GM12878 (cell line): ENCODE data around the gene ARHGEF37. TPM values are rescaled to one million over a fixed set of nuclear protein-coding genes. Genes with fewer than 3 reads are reported as not detected.

ENCODE experiments used
- ATAC-seq: fragments of 200-7000 bp; cut with Tn5 transposase; 3 replicates; pipeline ENCODE4 v1.9.1; 2020; ENCODE audit warnings: mild to moderate bottlenecking, moderate library complexity
- BruUV-seq: library from RNA; stranded (reverse); fragments of 400-500 nt; replicated peaks from 2 replicates; lab custom pipeline; 2021; lab: Mats Ljungman, UMichigan
- CTCF ChIA-PET: fragments of 300-600 bp; sonication (Branson Sonifier 250); formaldehyde crosslinking; extraction: SDS; loops from one replicate; lab custom pipeline; 2021; ENCODE audit warnings: inconsistent platforms; lab: Yijun Ruan, JAX
- POLR2A ChIA-PET: fragments of 350-600 bp; formaldehyde crosslinking; extraction: SDS; loops from one replicate; lab custom pipeline; 2021; ENCODE audit warnings: inconsistent platforms; lab: Charles Lee
- RAD21 ChIA-PET: fragments of 300-600 bp; sonication (Branson Sonifier 250); formaldehyde crosslinking; loops from one replicate; lab custom pipeline; 2023; ENCODE audit warnings: antibody characterized with exemption; ENCODE audit not compliant: unreplicated experiment; lab: Charles Lee
- SMC1A ChIA-PET: fragments of 300-600 bp; sonication (Branson Sonifier 250); formaldehyde crosslinking; loops from one replicate; lab custom pipeline; 2023; ENCODE audit not compliant: unreplicated experiment, uncharacterized antibody; lab: Charles Lee
- DNase-seq: peaks from one replicate; pipeline ENCODE4 v3.0.0-alpha.2; 2011; ENCODE audit warnings: low read depth, low spot score
- FAIRE-seq: peaks from 3 replicates; lab custom pipeline; 2011; peaks lifted over from hg19 to GRCh38; lab: Jason Lieb, UNC
- H2AFZ ChIP-seq: 2 replicates; pipeline ENCODE4 v1.6.0; 2011; ENCODE audit warnings: low read depth, low read length, control low read depth; ENCODE audit not compliant: control insufficient read depth
- H3K27ac ChIP-seq: 2 replicates; pipeline ENCODE4 v1.5.1; 2011; ENCODE audit warnings: control low read depth; ENCODE audit not compliant: control insufficient read depth, insufficient read depth
- H3K27me3 ChIP-seq, 2 experiments: replicated peaks in 1 of 2; 2 replicates each; pipeline versions ENCODE4 v1.6.0 to v1.6.1; 2011; ENCODE audit warnings: low read length in 1 of 2; ENCODE audit not compliant: control insufficient read depth in 2 of 2, insufficient read depth in 2 of 2
- H3K36me3 ChIP-seq, 2 experiments: 2 replicates each; pipeline ENCODE4 v1.5.1; 2011; ENCODE audit warnings: low read length in 1 of 2; ENCODE audit not compliant: control insufficient read depth in 2 of 2, insufficient read depth in 2 of 2
- H3K4me1 ChIP-seq: 2 replicates; pipeline ENCODE4 v1.6.1; 2011; ENCODE audit warnings: mild to moderate bottlenecking, low read length, moderate library complexity, mixed read lengths; ENCODE audit not compliant: control insufficient read depth, insufficient read depth
- H3K4me2 ChIP-seq: 2 replicates; pipeline ENCODE4 v1.6.0; 2011; ENCODE audit warnings: control low read depth; ENCODE audit not compliant: control insufficient read depth, insufficient read depth
- H3K4me3 ChIP-seq: fragments of 200-600 bp; sonication (generic); 2 replicates; pipeline ENCODE4 v1.5.1; 2016
- H3K79me2 ChIP-seq: 2 replicates; pipeline ENCODE4 v1.6.0; 2011; ENCODE audit warnings: low read length; ENCODE audit not compliant: control insufficient read depth, insufficient read depth
- H3K9ac ChIP-seq: 2 replicates; pipeline ENCODE4 v1.8.0; 2011; ENCODE audit warnings: low read length, control low read depth, mixed read lengths; ENCODE audit not compliant: control insufficient read depth, insufficient read depth
- H3K9me3 ChIP-seq: replicated peaks from 3 replicates; pipeline ENCODE4 v1.5.1; 2011; ENCODE audit warnings: mild to moderate bottlenecking, low read length; ENCODE audit not compliant: control insufficient read depth, insufficient read depth
- H4K20me1 ChIP-seq: 2 replicates; pipeline ENCODE4 v1.6.0; 2011; ENCODE audit not compliant: control insufficient read depth, insufficient read depth
- ATF7 ChIP-seq: fragments of 450-650 bp; IDR thresholded peaks from 2 replicates; pipeline ENCODE4 v1.6.1; 2016; ENCODE audit warnings: low read depth, mild to moderate bottlenecking
- BMI1 ChIP-seq: fragments of 450-650 bp; IDR thresholded peaks from 2 replicates; pipeline ENCODE4 v1.6.1; 2016; ENCODE audit warnings: mild to moderate bottlenecking, moderate library complexity, borderline replicate concordance
- BRCA1 ChIP-seq: IDR thresholded peaks from 2 replicates; pipeline ENCODE4 v1.6.1; 2011; ENCODE audit warnings: low read depth, low read length, improper control_type of control experiment
- CEBPB ChIP-seq, 2 experiments: fragments of 150-350 bp in 1 of 2; IDR thresholded peaks; 2 replicates each; pipeline ENCODE4 v1.6.1; 2012 to 2014; ENCODE audit warnings: low read depth in 2 of 2, low read length in 2 of 2, borderline replicate concordance in 1 of 2, inconsistent platforms in 1 of 2
- CREM ChIP-seq: IDR thresholded peaks from 2 replicates; pipeline ENCODE4 v1.6.1; 2014; ENCODE audit warnings: antibody characterized with exemption, low read depth
- HDGF ChIP-seq: fragments of 450-650 bp; IDR thresholded peaks from 2 replicates; pipeline ENCODE4 v1.6.1; 2016; ENCODE audit warnings: antibody characterized with exemption
- KLF5 ChIP-seq: fragments of 450-650 bp; IDR thresholded peaks from 2 replicates; pipeline ENCODE4 v1.6.1; 2014; ENCODE audit warnings: mild to moderate bottlenecking; ENCODE audit not compliant: partially characterized antibody
- MXI1 ChIP-seq: fragments of 150-350 bp; IDR thresholded peaks from 2 replicates; pipeline ENCODE4 v1.6.1; 2011; ENCODE audit warnings: low read depth, mild to moderate bottlenecking, inconsistent platforms, low read length, improper control_type of control experiment
- NFXL1 ChIP-seq: fragments of 450-650 bp; IDR thresholded peaks from 2 replicates; pipeline ENCODE4 v1.6.1; 2017; ENCODE audit warnings: antibody characterized with exemption, mild to moderate bottlenecking, borderline replicate concordance
- PML ChIP-seq: IDR thresholded peaks from 2 replicates; pipeline ENCODE4 v1.6.1; 2012; ENCODE audit warnings: low read length, inconsistent platforms
- POU2F2 ChIP-seq: IDR thresholded peaks from 3 replicates; pipeline ENCODE4 v1.6.1; 2011; ENCODE audit warnings: low read depth, mild to moderate bottlenecking, low read length, borderline replicate concordance
- RUNX3 ChIP-seq: IDR thresholded peaks from 2 replicates; pipeline ENCODE4 v1.6.1; 2012; ENCODE audit warnings: low read length, inconsistent platforms
- SMARCA5 ChIP-seq: fragments of 450-650 bp; IDR thresholded peaks from 2 replicates; pipeline ENCODE4 v1.6.1; 2017; ENCODE audit warnings: mild to moderate bottlenecking
- SMC3 ChIP-seq: IDR thresholded peaks from 2 replicates; pipeline ENCODE4 v1.6.1; 2011; ENCODE audit warnings: low read length, improper control_type of control experiment, borderline replicate concordance
- YY1 ChIP-seq: IDR thresholded peaks from 2 replicates; pipeline ENCODE4 v1.6.1; 2011; ENCODE audit warnings: low read depth, mild to moderate bottlenecking, low read length
- ZNF384 ChIP-seq: IDR thresholded peaks from 2 replicates; pipeline ENCODE4 v1.6.1; 2012; ENCODE audit warnings: low read depth, mild to moderate bottlenecking, low read length, improper control_type of control experiment, borderline replicate concordance
- WGBS: methylation state at CpG from one replicate; pipeline ENCODE4 v1.1.6; 2016; ENCODE audit warnings: low lambda C conversion rate; ENCODE audit not compliant: insufficient replicate concordance, insufficient coverage; ENCODE audit errors: missing lambda C conversion rate; 5-methylcytosine and 5-hydroxymethylcytosine counted together
- in situ Hi-C: fragments of 300-500 bp; cut with MboI; formaldehyde crosslinking; loops from 9 replicates; pipeline ENCODE4 v1.14.3; 2018; ENCODE audit warnings: mixed read lengths
- intact Hi-C: fragments of 100-400 bp; cut with micrococcal nuclease; formaldehyde crosslinking; loops from one replicate; pipeline ENCODE4 v1.14.2; 2022; ENCODE audit not compliant: unreplicated experiment
- polyA plus RNA-seq, 11 experiments: library from polyadenylated mRNA; depleted of rRNA in 4 of 11; unstranded in 6 of 11; stranded (reverse) in 5 of 11; fragments of >200 nt; fragmentation: Nextera tagmentation in 4 of 11; fragmentation: Illumina TruSeq in 1 of 11; extraction: Ambion mirVana in 4 of 11; extraction: Trizol in 1 of 11; gene quantifications; 1 replicate in 1 of 11; 2 replicates in 10 of 11; pipeline versions ENCODE4 v1.2.1 to v1.2.3, GENCODE V29; 2011 to 2016; ENCODE audit warnings: inconsistent platforms in 2 of 11, missing spikeins in 2 of 11, low read depth in 1 of 11
- total RNA-seq, 4 experiments: library from RNA; depleted of rRNA in 3 of 4; stranded (reverse); fragments of >200 nt in 3 of 4; fragmentation: Illumina TruSeq in 1 of 4; extraction: Trizol in 1 of 4; gene quantifications; 2 replicates each; pipeline versions ENCODE4 v1.2.1 to v1.2.3, GENCODE V29; 2013 to 2021
- TF ChIP-seq, protein P1 (sequence below): IDR thresholded peaks from 2 replicates; pipeline ENCODE4 v1.6.1; 2012; ENCODE audit warnings: low read depth, low read length, improper control_type of control experiment
- TF ChIP-seq, protein P2 (sequence below): fragments of 450-650 bp; IDR thresholded peaks from 2 replicates; pipeline ENCODE4 v1.6.1; 2017; ENCODE audit warnings: low read depth, mild to moderate bottlenecking, moderate library complexity
- TF ChIP-seq, protein P3 (sequence below): fragments of 450-650 bp; IDR thresholded peaks from 2 replicates; pipeline ENCODE4 v1.6.1; 2018; ENCODE audit warnings: borderline replicate concordance, mild to moderate bottlenecking; ENCODE audit not compliant: partially characterized antibody

The ARHGEF37 gene
- total and polyA plus RNA-seq, 10 of the 15 experiments (the other 5 are each of a cell fraction or from before 2014, with no cell fraction given) = 0.16 to 1.1 (median 0.63) TPM

DNA sequence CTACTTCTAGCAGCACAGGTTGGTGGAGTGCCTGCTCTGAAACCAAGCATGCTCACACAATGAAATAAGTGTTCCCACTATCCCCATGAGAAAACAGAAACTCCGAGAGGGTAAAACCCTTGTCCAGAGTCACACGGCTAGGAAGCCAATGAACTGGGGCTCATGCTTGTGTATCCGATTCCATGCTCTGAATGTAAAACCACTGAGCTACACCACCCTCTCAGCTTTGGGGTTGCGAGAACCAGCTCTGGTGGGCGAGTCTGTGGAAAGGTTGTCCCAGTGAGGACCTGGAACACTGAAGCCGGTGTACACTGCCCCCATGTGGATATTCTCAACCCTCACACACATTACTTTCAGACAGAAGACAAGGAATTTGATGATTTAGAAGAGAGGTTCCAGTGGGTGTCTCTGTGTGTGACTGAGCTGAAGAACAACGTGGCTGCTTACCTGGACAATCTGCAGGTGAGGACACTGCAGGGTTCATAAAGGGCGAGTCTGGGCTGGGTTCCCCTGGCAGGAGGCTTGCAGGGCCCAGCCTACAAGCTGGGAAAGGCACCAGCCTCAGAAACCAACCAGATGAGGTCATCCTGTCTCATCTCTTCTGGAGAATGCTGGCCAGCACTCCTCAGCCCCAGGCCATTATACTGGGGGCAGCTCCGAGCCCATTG lies 37.4 kb downstream of the ARHGEF37 start:
- ChIA-PET RAD21 (interaction anchor here (0.7 to 5.2 kb wide), 37 partner anchors 10 to 372 kb away, joined by 3 to 39 read pairs (median 4); partner anchors contain the start of genes CSNK1A1, GRPEL2, PCYOX1L and PPARGC1B), CTCF (interaction anchor here (0.6 to 5.3 kb wide), 66 partner anchors 8 to 541 kb away, joined by 3 to 108 read pairs (median 5); partner anchors contain the start of genes ARHGEF37, CSNK1A1, PCYOX1L and SLC26A2), SMC1A (interaction anchor here (0.6 to 4.2 kb wide), 34 partner anchors 10 to 430 kb away, joined by 3 to 46 read pairs (median 4); partner anchors contain the start of gene CSNK1A1), POLR2A (interaction anchor here (0.5 to 3.1 kb wide), 5 partner anchors 10 to 242 kb away, joined by 3 to 22 read pairs (median 4); partner anchors contain the start of gene CSNK1A1)
- 0% methylated on average over 9 of the region's 9 CpGs for WGBS
- Histone ChIP-seq H3K79me2 (no peaks in the 10 kb centered on the region), H3K4me2 (peak overlapping the region; percentile 32), H3K9ac (peak overlapping the region; percentile 11; the same call in 1 of the 2 replicates), H3K27me3 (no peaks in the 10 kb centered on the region), H3K36me3 (no peaks in the 10 kb centered on the region), H3K4me3 (peak overlapping the region; percentile 43; the same call in 1 of the 2 replicates), H3K9me3 (no peaks in the 10 kb centered on the region), H4K20me1 (no peaks in the 10 kb centered on the region), H3K4me1 (peaks cover 31% of the 10 kb centered on the region), H2AFZ (peak overlapping the region; percentile 27), H3K27ac (peak overlapping the region; percentile 59)
- in situ Hi-C loops (no loop called here), intact Hi-C loops (loop anchor here (1.0 to 5.0 kb wide), 5 partner anchors 12 to 236 kb away; partner anchors contain the start of gene CSNK1A1)
- peak; percentile 80 for FAIRE-seq
- ATAC-seq = peak; percentile 67
- DNase-seq = peak; percentile 62
- BruUV-seq = no TSS peak
- TF ChIP-seq NFXL1 (no peak), POU2F2 (no peak), SMC3 (peak; percentile 65), KLF5 (no peak), BRCA1 (no peak), CREM (0 out of 2 replicates have a peak, but pooled peaks have one; percentile 13), CEBPB (IDR thresholded peaks at IDR 0.05; ENCODE audit: borderline replicate concordance in 1 of 2, low read depth in 2 of 2, low read length in 2 of 2) (no peak), ATF7 (peak; percentile 72), PML (no peak), RUNX3 (peak; percentile 50; the same call in 1 of the 2 replicates), ZNF384 (no peak), MXI1 (no peak), BMI1 (no peak), YY1 (peak; percentile 23; the same call in 1 of the 2 replicates), HDGF (0 out of 2 replicates have a peak, but pooled peaks have one; percentile 35), SMARCA5 (peak; percentile 33; the same call in 1 of the 2 replicates)
- TF ChIP-seq, protein P1, sequence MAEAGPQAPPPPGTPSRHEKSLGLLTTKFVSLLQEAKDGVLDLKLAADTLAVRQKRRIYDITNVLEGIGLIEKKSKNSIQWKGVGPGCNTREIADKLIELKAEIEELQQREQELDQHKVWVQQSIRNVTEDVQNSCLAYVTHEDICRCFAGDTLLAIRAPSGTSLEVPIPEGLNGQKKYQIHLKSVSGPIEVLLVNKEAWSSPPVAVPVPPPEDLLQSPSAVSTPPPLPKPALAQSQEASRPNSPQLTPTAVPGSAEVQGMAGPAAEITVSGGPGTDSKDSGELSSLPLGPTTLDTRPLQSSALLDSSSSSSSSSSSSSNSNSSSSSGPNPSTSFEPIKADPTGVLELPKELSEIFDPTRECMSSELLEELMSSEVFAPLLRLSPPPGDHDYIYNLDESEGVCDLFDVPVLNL = no peak
- TF ChIP-seq, protein P2, sequence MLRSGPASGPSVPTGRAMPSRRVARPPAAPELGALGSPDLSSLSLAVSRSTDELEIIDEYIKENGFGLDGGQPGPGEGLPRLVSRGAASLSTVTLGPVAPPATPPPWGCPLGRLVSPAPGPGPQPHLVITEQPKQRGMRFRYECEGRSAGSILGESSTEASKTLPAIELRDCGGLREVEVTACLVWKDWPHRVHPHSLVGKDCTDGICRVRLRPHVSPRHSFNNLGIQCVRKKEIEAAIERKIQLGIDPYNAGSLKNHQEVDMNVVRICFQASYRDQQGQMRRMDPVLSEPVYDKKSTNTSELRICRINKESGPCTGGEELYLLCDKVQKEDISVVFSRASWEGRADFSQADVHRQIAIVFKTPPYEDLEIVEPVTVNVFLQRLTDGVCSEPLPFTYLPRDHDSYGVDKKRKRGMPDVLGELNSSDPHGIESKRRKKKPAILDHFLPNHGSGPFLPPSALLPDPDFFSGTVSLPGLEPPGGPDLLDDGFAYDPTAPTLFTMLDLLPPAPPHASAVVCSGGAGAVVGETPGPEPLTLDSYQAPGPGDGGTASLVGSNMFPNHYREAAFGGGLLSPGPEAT = peak; percentile 36; the same call in 1 of the 2 replicates
- TF ChIP-seq, protein P3, sequence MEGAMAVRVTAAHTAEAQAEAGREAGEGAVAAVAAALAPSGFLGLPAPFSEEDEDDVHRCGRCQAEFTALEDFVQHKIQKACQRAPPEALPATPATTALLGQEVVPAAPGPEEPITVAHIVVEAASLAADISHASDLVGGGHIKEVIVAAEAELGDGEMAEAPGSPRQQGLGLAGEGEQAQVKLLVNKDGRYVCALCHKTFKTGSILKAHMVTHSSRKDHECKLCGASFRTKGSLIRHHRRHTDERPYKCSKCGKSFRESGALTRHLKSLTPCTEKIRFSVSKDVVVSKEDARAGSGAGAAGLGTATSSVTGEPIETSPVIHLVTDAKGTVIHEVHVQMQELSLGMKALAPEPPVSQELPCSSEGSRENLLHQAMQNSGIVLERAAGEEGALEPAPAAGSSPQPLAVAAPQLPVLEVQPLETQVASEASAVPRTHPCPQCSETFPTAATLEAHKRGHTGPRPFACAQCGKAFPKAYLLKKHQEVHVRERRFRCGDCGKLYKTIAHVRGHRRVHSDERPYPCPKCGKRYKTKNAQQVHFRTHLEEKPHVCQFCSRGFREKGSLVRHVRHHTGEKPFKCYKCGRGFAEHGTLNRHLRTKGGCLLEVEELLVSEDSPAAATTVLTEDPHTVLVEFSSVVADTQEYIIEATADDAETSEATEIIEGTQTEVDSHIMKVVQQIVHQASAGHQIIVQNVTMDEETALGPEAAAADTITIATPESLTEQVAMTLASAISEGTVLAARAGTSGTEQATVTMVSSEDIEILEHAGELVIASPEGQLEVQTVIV = no peak
